GM19351 (cell line): ENCODE results near the gene STPG1.

ENCODE experiments used
- ATAC-seq: cut with Tn5 transposase; IDR thresholded peaks from one replicate; pipeline ENCODE4 v1.9.1; 2021; ENCODE audit warnings: mild to moderate bottlenecking, moderate library complexity; ENCODE audit not compliant: unreplicated experiment

The STPG1 gene

DNA sequence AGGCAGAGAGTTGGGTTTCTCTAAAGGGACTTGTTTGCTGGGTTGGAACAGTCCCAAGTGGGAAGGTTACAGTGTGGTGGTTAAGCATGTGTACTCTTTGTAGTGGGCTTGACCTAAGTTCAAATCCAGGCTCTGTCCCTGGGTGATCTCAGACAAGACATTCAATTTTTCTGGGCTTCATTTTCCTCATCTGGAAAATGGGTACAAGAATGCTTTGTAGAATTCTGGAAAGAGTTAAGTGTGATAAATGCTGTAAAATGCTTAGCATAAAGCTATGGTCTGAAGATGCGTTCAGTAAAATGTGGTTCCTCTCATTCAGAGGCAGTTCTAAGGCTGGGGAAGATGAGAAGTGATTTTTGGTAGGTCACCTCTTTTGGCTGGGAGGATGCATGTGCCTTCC lies 93.6 kb downstream of the STPG1 start:
- no peak for ATAC-seq

DNA sequence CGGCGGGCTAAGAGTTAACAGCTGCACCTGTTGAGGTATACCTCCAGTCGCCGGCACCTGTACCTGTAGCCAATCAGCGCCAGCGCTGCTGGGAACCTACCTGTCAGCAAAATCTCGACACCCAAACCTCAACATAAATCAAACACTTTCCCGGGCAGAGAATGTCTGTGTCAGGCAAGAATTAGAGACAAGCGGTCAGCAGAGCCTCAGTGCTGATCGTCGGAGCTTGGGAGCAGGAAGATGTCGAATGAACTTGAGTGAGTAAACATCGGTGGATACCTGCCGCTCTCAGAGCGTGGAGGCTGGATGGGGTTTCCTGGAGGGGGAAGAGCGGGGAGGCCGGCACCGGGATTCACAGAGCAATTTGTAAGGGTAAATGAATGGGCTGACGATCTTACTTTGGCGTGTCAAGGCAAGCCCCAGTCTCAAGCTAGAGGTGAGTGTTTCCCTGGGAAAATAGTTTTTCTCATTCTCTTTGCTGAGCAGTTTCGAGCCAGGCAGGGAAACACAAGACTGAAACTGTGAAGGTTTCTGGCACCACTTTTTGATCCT lies 94.2 kb downstream of the STPG1 start, which contains the start of gene GRHL3:
Gene GRHL3, plus strand, starts transcription at position 46 of the 552 bp plus-strand sequence. Its CDS starts 195 bp downstream, at position 241.
- no peak for ATAC-seq

DNA sequence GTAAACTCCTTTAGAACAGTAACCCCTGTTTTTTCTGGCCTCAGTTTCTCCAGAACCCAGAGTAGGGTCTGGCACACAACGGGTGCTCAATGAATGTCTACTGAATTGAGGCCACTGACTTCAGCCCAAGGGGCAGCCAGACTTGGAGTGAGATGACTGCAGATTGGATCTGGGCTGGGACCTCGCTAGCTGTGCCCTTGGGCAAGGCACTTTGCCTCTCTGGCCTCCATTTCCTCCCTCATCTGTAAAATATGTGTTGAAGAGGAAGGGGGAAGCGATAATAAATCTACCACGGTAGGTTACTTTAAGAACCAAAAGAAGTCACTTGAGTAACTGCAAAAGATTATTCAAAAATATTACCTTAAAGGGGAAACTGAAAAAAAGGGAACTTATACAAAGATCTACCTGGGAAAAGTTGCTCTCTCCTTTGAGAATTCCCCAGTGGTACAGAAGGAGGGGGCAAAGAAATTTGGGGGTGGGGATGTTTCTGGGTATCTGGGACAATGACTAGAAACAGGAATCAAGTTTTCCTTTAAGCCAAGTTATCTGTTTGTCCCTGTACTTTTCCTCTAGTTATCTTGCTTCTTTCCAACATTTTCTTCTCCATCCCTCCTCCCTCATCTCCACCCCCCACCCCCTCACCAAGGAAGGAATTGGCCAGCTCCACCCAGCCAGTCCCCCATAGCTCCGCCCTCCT lies 94.8 kb downstream of the STPG1 start:
- no peak for ATAC-seq

DNA sequence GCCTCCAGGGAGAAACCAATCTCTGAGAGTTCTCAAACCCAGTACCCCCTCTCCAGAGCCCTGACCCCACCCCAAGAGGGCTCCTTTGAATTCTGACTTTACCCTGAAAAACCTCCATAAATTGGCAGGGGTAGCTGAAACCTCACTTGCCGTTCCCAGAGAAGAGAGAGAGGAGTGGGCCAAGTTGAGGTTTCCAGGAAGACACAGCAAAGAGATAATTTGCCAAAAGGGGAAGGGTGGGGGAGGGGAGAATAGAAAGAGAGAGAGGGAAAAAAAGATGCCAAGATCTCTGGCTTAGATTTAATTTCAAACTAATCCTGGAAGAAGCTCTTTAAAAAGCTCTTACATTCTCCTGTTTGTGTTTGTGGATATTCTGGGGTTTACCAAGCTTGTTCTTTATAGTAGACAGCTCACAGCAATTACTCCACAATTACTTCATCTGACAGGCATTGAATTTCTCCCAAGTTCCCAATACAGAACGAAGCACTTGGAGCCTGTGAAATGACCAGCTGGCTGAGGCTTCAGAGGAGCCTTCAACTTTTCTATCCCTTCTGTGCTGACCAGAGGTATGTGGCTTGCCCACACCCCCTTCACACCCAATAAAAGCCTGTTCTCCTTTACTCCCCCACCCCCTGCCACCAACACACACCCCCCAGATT lies 95.5 kb downstream of the STPG1 start:
- ATAC-seq, result no peak

DNA sequence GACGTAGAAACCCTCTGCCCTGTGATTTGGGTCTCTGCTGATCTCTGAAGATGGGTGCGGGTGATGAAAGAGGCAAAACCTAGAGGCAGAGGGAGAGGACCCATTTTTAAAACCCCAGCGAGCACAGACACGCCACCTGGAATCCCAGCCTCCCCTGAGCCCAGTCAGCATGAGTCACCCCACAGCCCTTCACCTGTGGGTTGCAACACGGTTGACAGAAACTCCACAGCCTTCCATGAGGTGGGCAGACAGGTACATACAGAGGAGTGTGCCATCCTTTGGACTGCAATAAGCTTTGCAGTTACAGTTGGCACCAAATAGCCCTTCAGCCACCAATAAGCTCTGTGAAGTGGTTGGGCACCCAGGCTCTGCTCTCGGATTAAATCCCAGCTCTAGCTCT lies 96.5 kb downstream of the STPG1 start:
- ATAC-seq, result no peak

DNA sequence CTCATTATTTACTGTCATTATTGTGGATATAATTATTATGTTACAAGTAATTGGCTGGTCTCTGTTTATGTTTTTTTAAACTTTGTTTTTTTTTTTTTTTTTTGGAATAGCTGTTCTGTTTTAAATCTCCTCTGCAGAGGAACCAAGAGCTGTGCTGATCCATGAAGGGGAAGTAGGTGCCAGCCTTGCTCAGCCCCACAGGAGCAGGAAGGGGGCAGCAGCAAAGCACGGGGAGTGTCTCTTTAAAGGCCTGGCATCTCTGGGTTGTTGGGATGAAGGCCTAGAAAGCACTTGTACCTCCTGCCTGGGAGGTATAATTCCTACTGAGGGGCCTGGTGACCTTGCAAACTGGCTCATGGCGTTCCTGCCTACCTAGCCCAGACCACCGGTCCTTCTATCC lies 96.9 kb downstream of the STPG1 start:
- no peak for ATAC-seq

- no peak for ATAC-seq
Observed at GRCh38 chr1:24315391-24315790, 98.2 kb downstream of the STPG1 start.

- ATAC-seq, result no peak
Observed at GRCh38 chr1:24311741-24312140, 101.8 kb downstream of the STPG1 start.

DNA sequence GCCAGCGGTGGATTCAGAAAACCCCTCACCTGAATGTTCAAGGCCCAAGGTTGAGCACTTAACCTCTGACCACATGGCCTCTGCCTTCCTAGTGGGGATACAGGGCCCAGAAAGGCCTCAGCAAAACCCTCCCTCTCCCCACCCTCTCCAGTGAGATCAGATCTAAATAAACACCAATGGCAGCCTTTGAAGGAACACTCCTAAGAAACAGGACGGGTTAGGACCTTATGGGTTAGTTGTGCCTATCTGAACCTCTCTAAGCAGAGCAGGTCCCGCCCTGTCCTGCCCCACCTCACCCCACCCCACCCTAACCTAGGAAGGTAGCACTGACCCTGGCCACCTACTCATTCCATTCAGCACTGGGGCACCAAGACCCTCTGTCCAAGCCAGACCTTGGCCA lies 102.3 kb downstream of the STPG1 start:
- ATAC-seq, result no peak

DNA sequence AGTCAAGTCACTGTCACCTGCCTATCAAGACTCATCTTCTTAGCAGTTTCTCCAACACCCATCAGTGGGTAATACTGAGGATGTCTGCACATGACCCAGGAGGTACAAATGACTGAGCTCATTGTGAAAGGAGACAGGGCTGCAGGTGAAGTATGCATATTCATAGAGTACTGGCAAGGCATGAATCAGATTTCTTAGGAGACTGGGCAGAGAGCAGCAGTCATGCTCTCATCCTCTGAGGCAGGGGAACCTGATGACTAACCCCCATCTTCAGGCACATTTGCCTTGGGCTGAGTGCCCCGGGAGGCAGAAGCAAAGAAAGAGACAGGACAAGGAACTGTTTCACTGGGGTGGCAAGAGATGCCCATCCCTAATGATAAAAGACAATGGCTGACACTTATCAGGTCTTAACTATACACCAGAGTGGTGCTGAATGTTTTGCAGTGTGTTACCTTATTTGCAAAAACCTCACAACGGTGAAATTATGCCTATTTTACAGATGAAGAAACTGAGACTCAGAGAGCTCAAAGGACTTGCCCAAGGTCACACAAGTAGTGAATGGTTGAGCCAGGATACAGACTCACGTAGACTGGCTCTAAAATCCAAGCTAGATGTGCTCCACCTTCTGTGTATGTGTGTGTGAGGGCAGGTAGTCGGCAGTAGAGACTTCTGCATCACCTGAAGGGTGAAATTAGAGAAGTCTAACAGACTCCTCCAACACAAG lies 103.7 kb downstream of the STPG1 start:
- no peak for ATAC-seq

GRCh38 chr1:24308365-24309015 lies 105.1 kb downstream of the STPG1 start:
- no peak for ATAC-seq
